GM13977 (cell line): ENCODE data around the gene GLI1.
"Not testable (repeated sequence)": the region's sequence is repeated elsewhere in the genome, so short reads cannot be mapped to it uniquely, and the experiment has no call there.

ENCODE experiments used
- DNase-seq: peaks from one replicate; pipeline ENCODE4 v3.0.0; 2012; ENCODE audit warnings: low spot score
- in situ Hi-C: fragments of 300-500 bp; cut with MboI; formaldehyde crosslinking; loops from one replicate; pipeline ENCODE4 v1.12.0; 2022; ENCODE audit warnings: low sequenced_read_pairs, low pct_unique_long_range_greater_than_20kb, mixed read lengths, inconsistent platforms; ENCODE audit not compliant: unreplicated experiment
- TF ChIP-seq, protein P1 (sequence below): IDR thresholded peaks from 2 replicates; pipeline ENCODE4 v1.5.1; 2012; ENCODE audit warnings: mild to moderate bottlenecking, control low read depth; ENCODE audit not compliant: insufficient read depth; ENCODE audit errors: extremely low read depth, missing control alignments

The GLI1 gene

DNA sequence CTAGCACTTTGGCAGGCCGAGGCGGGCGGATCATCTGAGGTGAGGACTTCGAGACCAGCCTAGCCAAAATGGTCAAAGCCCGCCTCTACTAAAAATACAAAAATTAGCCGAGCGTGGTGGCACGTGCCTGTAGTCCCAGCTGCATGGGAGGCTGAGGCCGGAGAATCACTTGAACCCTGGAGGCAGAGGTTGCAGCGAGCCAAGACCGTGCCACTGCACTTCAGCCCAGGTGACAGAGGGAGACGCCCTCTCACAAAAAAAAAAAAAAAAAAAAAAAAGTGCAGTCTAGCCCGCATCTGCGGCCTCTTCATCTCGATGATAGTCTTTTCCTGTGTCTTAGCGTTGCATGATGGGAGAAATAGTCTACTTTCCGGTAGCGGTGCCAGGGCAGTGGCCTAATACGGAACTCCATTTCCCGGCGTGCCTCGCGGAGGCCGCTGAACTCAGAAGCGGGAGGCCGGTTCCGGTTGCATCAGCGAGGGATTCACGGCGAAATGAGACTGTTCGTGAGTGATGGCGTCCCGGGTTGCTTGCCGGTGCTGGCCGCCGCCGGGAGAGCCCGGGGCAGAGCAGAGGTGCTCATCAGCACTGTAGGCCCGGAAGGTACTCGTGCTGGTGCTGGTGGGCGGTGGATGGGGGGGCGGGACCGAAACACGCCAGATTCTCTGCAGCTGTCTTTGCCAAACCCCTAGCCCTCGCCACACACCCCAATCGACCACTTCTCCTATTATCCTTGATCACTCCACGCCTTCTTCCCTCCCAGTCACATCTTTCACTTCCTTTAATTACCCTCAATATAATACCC lies 28.2 kb downstream of the GLI1 start, which contains the start of gene MARS1:
Gene MARS1, plus strand, starts transcription at position 472 of the 805 bp plus-strand sequence. Its CDS starts 23 bp downstream, at position 495.
- TF ChIP-seq, protein P1, sequence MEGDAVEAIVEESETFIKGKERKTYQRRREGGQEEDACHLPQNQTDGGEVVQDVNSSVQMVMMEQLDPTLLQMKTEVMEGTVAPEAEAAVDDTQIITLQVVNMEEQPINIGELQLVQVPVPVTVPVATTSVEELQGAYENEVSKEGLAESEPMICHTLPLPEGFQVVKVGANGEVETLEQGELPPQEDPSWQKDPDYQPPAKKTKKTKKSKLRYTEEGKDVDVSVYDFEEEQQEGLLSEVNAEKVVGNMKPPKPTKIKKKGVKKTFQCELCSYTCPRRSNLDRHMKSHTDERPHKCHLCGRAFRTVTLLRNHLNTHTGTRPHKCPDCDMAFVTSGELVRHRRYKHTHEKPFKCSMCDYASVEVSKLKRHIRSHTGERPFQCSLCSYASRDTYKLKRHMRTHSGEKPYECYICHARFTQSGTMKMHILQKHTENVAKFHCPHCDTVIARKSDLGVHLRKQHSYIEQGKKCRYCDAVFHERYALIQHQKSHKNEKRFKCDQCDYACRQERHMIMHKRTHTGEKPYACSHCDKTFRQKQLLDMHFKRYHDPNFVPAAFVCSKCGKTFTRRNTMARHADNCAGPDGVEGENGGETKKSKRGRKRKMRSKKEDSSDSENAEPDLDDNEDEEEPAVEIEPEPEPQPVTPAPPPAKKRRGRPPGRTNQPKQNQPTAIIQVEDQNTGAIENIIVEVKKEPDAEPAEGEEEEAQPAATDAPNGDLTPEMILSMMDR: peak; percentile 33
- in situ Hi-C loops: no loop called here
- DNase-seq: peak; percentile 94

DNA sequence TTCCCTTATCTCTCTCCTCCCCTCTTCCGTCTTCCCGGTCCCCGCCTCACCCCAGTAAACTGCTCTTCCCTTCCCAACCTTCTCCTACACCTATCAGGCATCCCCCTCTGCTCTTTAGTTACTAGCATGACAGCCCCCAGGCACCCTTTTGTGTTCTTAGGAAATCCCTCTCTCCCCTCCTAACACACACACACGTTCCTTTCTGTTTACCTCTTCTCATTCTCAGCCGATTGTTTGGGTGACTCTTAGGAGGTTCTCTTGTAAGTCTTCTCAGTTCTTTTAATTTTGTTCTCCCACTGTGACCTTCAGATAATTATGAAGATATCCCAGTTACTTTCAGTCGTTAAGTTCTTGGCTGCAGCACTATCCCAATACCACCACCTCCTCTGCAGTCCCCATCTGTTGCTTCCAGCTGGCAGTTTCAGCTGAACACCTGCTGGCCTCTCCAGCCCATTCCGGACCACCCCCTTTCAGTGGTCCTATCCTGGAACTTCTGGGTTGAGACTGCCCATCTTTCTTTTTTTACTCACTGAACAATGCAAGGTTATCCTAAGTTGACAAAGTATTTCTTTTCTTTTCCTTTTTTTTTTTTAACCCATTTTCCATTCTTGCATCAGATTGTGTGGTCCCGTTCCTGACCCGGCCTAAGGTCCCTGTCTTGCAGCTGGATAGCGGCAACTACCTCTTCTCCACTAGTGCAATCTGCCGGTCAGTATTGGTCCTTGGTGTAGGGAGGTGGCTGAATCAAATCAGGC lies 29.0 kb downstream of the GLI1 start:
- in situ Hi-C loops: no loop called here
- DNase-seq: no peak
- TF ChIP-seq, protein P1: no peak

DNA sequence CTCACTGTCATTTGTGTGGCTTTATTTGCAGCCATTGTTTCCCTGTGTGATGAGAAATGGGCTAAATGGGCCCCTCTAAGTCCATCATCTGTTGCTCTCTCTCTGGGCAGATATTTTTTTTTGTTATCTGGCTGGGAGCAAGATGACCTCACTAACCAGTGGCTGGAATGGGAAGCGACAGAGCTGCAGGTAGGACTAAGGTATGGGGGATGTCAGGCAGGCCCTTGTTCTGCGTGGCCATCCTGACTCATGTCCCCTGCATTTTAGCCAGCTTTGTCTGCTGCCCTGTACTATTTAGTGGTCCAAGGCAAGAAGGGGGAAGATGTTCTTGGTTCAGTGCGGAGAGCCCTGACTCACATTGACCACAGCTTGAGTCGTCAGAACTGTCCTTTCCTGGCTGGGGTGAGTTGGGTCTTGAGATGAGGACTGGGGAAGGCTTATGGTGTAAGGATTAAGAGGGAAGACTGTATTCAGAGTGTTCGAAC lies 29.6 kb downstream of the GLI1 start:
- DNase-seq: no peak
- TF ChIP-seq, protein P1: no peak
- in situ Hi-C loops: no loop called here

DNA sequence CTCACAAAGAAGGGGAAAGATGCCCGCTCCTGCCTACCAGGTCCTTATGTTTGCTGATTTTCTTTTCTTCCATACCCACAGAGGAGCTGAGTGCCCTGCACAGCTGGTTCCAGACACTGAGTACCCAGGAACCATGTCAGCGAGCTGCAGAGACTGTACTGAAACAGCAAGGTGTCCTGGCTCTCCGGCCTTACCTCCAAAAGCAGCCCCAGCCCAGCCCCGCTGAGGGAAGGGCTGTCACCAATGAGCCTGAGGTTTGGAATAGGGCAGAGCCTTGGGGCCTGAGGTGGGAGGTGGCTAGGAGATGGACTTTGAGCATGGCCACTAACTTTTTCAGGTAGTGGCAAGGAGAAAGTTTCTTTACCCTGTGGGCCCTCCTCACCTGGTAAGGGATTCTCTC lies 30.5 kb downstream of the GLI1 start:
- TF ChIP-seq, protein P1: no peak
- in situ Hi-C loops: no loop called here
- DNase-seq: no peak

DNA sequence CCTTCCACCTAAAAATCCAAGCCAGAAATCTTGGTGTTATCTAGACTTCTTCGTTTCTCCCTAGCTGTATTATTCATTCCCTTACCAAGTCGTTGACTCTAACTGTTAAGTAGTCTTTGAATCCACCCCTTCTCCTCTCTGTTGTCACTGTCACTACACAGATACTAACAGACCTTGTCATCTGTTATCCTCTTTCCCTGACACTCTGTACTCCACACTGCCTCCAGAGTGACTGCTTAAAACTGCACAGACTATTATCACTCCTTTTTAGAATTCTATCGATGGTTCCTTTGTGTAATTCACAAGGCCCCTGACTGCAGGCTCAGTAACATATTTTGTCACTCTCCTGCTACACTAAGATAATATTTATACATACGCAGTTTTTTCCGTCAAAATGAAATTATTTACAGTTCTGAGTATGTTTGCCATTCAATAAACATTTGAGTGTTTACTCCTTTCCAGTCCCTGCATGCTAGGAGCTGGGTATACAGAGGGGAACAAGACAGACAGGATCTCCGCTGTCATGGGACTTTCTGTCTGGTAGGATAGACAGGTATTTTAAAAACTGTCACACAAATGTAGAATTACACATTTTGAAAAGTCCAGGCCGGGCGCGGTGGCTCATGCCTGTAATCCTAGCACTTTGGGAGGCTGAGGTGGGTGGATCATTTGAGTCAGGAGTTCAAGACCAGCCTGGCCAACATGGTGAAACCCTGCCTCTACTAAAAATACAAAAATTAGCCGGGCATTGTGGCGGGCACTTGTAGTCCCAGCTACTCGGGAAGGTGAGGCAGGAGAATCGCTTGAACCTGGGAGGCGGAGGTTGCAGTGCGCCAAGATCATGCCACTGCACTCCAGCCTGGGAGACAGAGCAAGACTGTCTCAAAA lies 32.1 kb downstream of the GLI1 start:
- TF ChIP-seq, protein P1: no peak
- DNase-seq: no peak
- in situ Hi-C loops: no loop called here

DNA sequence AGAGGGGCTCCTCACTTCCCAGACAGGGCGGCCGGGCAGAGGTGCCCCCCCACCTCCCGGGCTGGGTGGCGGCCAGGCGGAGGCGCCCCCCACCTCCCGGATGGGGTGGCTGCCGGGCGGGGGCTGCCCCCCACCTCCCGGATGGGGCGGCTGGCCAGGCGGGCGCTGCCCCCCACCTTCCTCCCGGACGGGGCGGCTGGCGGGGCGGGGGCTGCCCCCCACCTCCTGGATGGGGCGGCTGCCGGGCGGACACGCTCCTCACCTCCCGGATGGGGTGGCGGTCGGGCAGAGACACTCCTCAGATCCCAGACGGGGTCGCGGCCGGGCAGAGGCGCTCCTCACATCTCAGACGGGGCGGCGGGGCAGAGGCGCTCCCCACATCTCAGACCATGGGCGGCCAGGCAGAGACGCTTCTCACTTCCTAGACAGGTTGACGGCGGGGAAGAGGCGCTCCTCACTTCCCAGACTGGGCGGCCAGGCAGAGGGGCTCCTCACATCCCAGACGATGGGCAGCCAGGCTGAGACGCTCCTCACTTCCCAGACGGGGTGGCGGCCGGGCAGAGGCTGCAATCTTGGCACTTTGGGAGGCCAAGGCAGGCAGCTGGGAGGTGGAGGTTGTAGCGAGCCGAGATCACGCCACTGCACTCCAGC lies 35.6 kb downstream of the GLI1 start:
- DNase-seq, in situ Hi-C loops: not testable (repeated sequence)
